A673 (cell line): ENCODE results near the gene MEGF10. TPM values are rescaled to one million over a fixed set of nuclear protein-coding genes. Genes with fewer than 3 reads are reported as not detected.
"Not testable (repeated sequence)": the region's sequence is repeated elsewhere in the genome, so short reads cannot be mapped to it uniquely, and the experiment has no call there.

Experiments
- BruUV-seq: library from RNA; stranded (reverse); fragments of 400-500 nt; replicated peaks from 2 replicates; lab custom pipeline; 2021; lab: Mats Ljungman, UMichigan
- CTCF ChIA-PET: fragments of 300-600 bp; sonication (Branson Sonifier 250); formaldehyde crosslinking; loops from one replicate; lab custom pipeline; 2022; ENCODE audit warnings: antibody characterized with exemption; lab: Charles Lee
- POLR2A ChIA-PET: fragments of 300-600 bp; sonication (Branson Sonifier 250); formaldehyde crosslinking; loops from one replicate; lab custom pipeline; 2022; ENCODE audit warnings: antibody characterized with exemption; ENCODE audit not compliant: low non-redundant PET; lab: Charles Lee
- DNase-seq: peaks from one replicate; pipeline ENCODE4 v3.0.0-alpha.2; 2015; ENCODE audit warnings: low spot score
- H3K27ac ChIP-seq: fragments of 200-600 bp; sonication (generic); 2 replicates; pipeline ENCODE4 v1.5.1; 2016; ENCODE audit warnings: mixed run types, low read depth, mild to moderate bottlenecking, mixed read lengths, antibody characterized with exemption, low read length; ENCODE audit not compliant: poor library complexity, severe bottlenecking
- H3K27me3 ChIP-seq: fragments of 200-600 bp; sonication (generic); replicated peaks from 2 replicates; pipeline ENCODE4 v1.6.1; 2017; ENCODE audit warnings: mixed run types, low read depth, mild to moderate bottlenecking, mixed read lengths, antibody characterized with exemption, low read length; ENCODE audit not compliant: insufficient read depth, poor library complexity
- H3K36me3 ChIP-seq: fragments of 200-600 bp; sonication (generic); 2 replicates; pipeline ENCODE4 v1.6.1; 2016; ENCODE audit warnings: mixed run types, mild to moderate bottlenecking, mixed read lengths, antibody characterized with exemption, low read length; ENCODE audit not compliant: insufficient read depth, poor library complexity, severe bottlenecking
- H3K4me1 ChIP-seq: fragments of 200-600 bp; sonication (generic); 2 replicates; pipeline ENCODE4 v1.6.1; 2017; ENCODE audit warnings: mixed run types, mild to moderate bottlenecking, mixed read lengths, antibody characterized with exemption, low read length; ENCODE audit not compliant: insufficient read depth, poor library complexity, severe bottlenecking
- H3K4me3 ChIP-seq: fragments of 200-600 bp; sonication (generic); 2 replicates; pipeline ENCODE4 v1.5.1; 2016; ENCODE audit warnings: low read depth, mixed run types, mild to moderate bottlenecking, mixed read lengths, low read length; ENCODE audit not compliant: poor library complexity, severe bottlenecking
- H3K9me3 ChIP-seq: fragments of 200-600 bp; sonication (generic); 2 replicates; pipeline ENCODE4 v1.6.1; 2016; ENCODE audit warnings: mixed run types, low read depth, mild to moderate bottlenecking, mixed read lengths, antibody characterized with exemption, low read length; ENCODE audit not compliant: poor library complexity, severe bottlenecking
- CTCF ChIP-seq: fragments of 300-800, 200-600 bp; sonication (generic); conservative IDR thresholded peaks from 2 replicates; pipeline ENCODE4 v1.5.1; 2017; ENCODE audit warnings: low read depth, mild to moderate bottlenecking, antibody characterized with exemption, low read length, moderate library complexity, mixed read lengths
- EZH2 ChIP-seq: fragments of 200-600 bp; sonication (generic); IDR thresholded peaks from 2 replicates; pipeline ENCODE4 v1.6.1; 2017; ENCODE audit warnings: borderline replicate concordance, low read depth, mild to moderate bottlenecking, mixed read lengths, antibody characterized with exemption, low read length; ENCODE audit not compliant: poor library complexity, severe bottlenecking
- intact Hi-C: fragments of 100-400 bp; cut with micrococcal nuclease; formaldehyde crosslinking; loops from one replicate; pipeline ENCODE4 v1.10.0; 2022; ENCODE audit not compliant: unreplicated experiment
- total RNA-seq: library from RNA; stranded (reverse); gene quantifications from 2 replicates; pipeline ENCODE4 v1.2.3, GENCODE V29; 2021

MEGF10 gene
- total RNA-seq, 1 experiment from 2014 or later: 0.71 TPM

- POLR2A ChIA-PET: no interaction called here
Observed at GRCh38 chr5:127313847-127314473, 23.4 kb downstream of the MEGF10 start.

GRCh38 chr5:127316011-127316410 lies 25.4 kb downstream of the MEGF10 start:
- Histone ChIP-seq H3K36me3 (no peaks in the 10 kb centered on the region), H3K4me1 (peaks cover 24% of the 10 kb centered on the region), H3K9me3 (no peaks in the 10 kb centered on the region), H3K4me3 (no peak overlapping the region), H3K27ac (no peak overlapping the region), H3K27me3 (no peaks in the 10 kb centered on the region)
- ChIA-PET POLR2A (no interaction called here), CTCF (no interaction called here)
- no peak for DNase-seq
- TF ChIP-seq CTCF: no peak
- TF ChIP-seq EZH2: no peak
- intact Hi-C loops: no loop called here
- no TSS peak for BruUV-seq

More at GRCh38 chr5:127313847-127314473, 23.4 kb downstream of the MEGF10 start:
- no peaks in the 10 kb centered on the region for H3K36me3 ChIP-seq
- peak; percentile 69 for DNase-seq
- CTCF ChIA-PET: interaction anchor here (0.6 kb wide), 1 partner anchor 21 kb away, joined by 3 read pairs; no protein-coding TSS in a partner anchor
- no peaks in the 10 kb centered on the region for H3K9me3 ChIP-seq
- intact Hi-C loops: loop anchor here (1.0 kb wide), 1 partner anchor 658 kb away; no protein-coding TSS in a partner anchor
- no TSS peak for BruUV-seq
- H3K4me1 ChIP-seq: peaks cover 16% of the 10 kb centered on the region
- no peaks in the 10 kb centered on the region for H3K27me3 ChIP-seq
- H3K27ac ChIP-seq: no peak overlapping the region
- no peak for TF ChIP-seq EZH2
- peak; percentile 88 for TF ChIP-seq CTCF
- no peak overlapping the region for H3K4me3 ChIP-seq

GRCh38 chr5:127317385-127317784 lies 26.8 kb downstream of the MEGF10 start:
- H3K27me3 ChIP-seq, BruUV-seq, H3K9me3 ChIP-seq, H3K27ac ChIP-seq, H3K36me3 ChIP-seq, DNase-seq, H3K4me3 ChIP-seq, POLR2A ChIA-PET, intact Hi-C loops, CTCF ChIA-PET: not testable (repeated sequence)
- H3K4me1 ChIP-seq: peaks cover 24% of the 10 kb centered on the region
